Central memory CD4-positive, alpha-beta T cell (primary cell): ENCODE results near the gene TMEM190.
A peak's percentile ranks its signal among the peaks of the same experiment; 100 is the strongest.
"Not testable (repeated sequence)": the region's sequence is repeated elsewhere in the genome, so short reads cannot be mapped to it uniquely, and the experiment has no call there.

Experiments used
- DNase-seq: peaks from one replicate; pipeline ENCODE4 v3.0.0; 2022
- total RNA-seq, 3 experiments: gene quantifications; one replicate each; lab custom pipeline; 2026; lab: John Stamatoyannopoulos, UW

The TMEM190 gene
- 0 reads per million in 3 experiments for total RNA-seq

DNA sequence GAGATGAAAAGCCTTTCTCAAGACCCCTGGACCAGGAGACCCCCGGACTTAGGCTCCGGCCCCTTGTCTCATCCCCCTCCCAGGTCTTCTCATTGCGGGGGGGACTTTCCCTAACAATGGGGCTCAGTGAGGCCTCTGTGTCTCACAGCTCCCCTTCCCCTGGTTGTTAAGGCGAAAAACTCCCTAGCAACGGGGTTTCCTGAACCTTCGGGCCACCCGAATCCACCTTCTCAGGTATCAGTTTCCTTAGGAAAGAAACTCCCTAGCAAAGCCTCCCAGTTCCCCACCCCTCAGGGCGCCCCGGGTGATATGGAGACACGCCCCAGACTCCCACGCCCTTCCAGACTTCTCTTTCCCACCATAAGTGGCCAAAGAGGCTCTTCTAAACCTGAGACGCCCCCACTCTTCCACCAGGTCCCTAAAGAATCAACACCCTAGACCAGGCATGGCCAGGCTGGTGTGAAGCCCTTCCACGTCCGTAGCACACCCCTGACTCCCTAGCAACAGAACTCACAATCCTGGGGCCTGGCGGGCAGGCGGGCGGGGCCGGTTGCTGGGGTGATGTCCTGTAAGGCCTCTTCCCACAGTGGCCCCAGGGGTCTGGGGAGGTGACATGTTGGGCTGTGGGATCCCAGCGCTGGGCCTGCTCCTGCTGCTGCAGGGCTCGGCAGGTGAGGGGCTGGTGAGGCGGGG lies at the start of gene TMEM190:
TSS of gene TMEM190 (plus strand) at position 586 of the 693 bp plus-strand sequence. CDS start at position 614, 28 bp downstream.
- no peak for DNase-seq

DNA sequence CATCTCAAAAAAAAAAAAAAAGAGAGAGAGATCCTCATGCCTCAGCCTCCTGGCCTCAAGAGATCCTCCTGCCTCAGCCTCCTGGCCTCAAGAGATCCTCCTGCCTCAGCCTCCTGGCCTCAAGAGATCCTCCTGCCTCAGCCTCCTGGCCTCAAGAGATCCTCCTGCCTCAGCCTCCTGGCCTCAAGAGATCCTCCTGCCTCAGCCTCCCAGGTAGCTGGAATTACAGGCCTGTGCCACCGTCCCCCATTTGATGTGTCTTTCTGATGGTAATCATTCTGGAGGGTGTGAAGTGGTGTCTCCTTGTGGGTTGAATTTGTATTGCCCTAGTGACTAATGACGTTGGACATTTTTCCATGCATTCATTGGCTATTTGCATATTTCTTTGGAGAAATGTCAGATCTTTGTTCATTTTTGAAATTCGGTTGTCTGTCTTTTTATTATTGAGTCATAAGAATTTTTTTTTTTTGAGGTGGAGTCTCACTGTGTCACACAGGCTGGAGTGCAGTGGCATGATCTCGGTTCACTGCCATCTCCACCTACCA lies 47.8 kb upstream of the TMEM190 start:
- not testable (repeated sequence) for DNase-seq

DNA sequence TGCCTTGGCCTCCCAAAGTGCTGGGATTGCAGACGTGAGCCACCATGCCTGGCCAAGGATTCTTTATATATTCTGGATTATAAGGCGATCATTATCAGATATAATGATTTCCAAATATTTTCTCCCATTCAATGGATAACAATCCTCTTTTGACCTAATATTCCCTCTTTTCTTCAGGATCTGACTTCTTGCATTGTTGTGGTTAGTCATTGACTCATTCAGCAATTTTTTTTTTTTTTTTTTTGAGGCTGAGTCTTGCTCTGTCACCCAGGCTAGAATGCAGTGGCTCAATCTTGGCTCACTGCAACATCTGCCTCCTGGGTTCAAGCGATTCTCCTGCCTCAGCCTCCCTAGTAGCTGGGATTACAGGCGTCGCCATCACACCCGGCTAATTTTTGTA lies 46.8 kb upstream of the TMEM190 start:
- not testable (repeated sequence) for DNase-seq

DNA sequence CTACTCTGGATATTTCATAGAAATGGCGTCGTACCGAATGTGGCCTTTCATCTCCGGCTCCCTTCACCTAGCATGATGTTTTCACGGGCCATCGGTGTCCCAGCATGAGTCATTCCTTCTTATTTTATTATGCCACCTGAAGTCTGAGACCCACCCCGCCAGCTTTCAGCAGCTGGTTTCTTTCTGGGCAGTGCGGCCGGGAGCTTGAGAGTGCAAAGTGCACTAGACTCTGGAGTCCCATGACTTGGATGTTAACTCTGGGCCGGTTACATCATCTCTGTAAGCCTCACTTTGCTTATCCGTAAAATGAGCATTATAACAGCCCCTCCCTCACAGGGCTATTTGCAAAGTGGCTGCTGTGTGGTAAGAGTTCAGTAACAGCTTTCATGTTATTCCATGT lies 42.8 kb upstream of the TMEM190 start:
- DNase-seq, result no peak

DNA sequence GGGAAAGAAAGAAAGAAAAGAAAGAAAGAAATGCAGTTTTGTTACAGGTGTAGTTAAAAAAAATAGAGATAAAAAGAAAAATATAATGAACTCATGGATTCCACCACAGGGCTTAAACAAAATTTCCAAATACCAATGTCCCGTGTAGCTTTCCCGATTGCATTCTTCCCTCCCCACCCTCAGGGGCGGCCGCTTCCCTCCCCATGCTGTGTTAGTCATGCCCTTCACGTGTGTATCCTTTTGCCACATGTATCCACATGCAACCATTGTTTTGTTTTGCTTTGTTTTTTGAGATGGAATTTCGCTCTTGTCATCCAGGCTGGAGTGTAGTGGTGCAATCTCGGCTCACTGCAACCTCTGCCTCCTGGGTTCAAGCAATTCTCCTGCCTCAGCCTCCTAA lies 40.5 kb upstream of the TMEM190 start:
- no peak for DNase-seq

DNA sequence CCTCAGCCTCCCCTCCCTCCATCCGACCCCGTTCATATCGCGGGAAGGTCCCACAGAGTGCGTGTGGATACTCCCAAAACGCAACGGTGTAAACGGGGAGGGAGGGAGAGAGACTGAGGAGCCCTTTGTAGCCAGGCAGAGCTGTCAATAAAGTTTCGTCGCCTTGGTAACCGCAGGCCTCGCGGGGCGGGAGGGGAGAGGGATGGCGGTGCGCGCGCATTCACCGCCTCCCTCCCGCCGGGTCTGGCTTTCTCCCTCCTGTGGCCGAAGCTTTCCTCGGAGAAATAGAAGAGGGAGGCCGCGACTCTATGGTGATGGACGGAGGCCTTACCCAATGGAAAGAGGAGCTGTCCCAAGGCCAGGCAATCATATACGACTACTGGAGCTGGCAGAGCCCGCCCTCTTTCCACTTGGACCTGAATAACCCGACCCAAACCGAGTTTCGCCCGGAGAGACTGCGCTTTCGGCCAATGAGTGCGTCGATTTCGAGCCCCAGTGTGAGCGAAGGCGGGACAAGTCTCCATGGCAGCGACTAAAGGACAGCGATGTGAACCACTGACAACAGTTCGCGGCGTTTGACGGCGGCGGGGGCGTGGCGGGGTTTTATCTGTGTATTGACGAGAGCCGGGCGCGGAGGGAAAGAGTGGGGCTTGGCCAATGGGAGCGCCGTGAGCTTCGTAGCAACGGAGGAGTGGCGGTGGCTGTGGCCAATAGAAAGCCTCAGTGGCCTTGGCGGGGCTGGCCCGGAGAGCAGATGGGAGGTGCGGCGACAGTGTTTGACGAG lies 37.3 kb upstream of the TMEM190 start, which contains the start of gene KMT5C:
TSS of gene KMT5C (plus strand) at position 772 of the 784 bp plus-strand sequence. CDS start 2,061 bp downstream, outside the sequence.
- peak; percentile 100 for DNase-seq

DNA sequence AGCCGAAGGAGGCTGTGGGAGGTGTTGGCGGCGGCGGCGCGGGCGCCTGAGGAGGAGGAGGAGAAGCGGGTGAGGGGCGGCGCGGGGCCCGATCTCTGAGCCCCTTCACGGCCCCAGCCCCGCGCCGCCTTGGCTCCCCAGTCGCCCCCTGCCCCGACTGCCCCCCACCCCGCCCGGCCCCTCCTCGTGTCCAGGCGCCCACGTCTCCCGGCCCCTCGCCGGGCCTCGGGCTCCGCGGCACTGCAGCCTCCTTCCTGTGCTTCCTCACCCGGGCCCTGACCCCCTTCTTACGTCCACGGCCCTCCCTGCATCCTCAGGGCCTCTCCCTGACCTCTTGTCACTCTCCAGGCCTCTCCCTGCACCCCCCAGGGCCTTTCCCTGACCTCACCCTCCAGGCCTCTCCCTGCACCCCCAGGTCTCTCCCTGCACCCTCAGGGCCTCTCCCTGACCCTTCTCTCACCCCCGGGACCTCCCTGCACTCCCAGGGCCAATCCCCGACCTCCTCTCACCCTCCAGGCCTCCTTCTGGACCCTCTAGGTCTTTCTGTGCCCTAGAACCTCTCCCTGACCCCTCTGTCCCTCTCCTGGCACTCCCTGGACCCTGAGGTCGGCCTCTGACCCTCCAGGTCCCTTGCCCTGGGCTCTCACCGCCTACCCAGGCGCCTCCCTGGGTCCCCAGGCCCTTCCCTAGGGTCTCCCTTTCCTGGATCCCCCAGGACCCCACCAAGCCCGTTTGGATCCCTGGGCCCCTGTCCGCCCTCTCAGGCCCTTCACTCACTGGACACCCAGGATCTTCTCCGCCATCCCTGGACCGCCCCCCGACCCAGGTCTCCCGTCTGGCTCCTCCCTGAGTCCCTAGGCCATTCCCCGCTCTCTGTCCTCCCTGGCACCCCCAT lies 36.5 kb upstream of the TMEM190 start:
- no peak for DNase-seq

DNA sequence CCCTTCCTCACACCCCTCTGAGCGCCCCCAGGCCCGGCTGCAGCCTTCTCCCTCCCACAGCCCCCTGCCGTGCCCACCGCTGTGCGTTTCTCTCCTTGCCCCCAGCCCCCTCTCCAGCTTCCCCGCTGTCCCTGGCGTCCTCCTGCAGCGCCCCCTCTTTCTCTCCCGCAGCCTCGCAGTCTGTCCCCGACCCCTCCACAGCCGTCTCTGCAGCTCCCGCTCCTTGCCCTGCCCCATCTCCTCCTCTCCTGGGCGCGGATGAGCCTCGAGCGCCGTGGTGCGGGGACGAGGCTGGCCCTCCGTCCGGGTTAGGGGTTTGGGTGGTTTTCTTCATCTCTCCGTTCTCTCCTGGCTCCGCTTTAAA lies 35.9 kb upstream of the TMEM190 start:
- DNase-seq, result no peak

DNA sequence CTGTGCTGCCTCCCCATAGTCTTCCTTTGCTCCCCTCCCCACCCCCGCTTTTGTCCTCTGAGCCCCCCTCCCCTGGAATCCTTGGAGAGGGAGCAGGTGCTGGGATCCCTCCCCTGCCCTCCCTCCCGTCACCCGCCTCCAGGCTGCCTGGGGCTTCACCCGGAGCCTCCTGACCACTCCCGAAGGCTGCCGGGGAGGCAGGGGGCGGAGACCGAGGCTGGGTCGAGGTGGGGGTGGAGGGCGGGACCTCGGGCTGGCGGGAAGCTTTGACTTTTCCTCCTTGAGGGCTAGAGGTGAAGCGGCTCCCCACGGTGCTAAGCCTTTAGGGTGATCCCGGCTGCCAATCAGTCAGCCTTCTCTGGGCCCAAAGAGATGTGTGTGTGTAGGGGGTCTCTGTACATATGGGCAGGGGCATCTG lies 35.4 kb upstream of the TMEM190 start:
- no peak for DNase-seq

DNA sequence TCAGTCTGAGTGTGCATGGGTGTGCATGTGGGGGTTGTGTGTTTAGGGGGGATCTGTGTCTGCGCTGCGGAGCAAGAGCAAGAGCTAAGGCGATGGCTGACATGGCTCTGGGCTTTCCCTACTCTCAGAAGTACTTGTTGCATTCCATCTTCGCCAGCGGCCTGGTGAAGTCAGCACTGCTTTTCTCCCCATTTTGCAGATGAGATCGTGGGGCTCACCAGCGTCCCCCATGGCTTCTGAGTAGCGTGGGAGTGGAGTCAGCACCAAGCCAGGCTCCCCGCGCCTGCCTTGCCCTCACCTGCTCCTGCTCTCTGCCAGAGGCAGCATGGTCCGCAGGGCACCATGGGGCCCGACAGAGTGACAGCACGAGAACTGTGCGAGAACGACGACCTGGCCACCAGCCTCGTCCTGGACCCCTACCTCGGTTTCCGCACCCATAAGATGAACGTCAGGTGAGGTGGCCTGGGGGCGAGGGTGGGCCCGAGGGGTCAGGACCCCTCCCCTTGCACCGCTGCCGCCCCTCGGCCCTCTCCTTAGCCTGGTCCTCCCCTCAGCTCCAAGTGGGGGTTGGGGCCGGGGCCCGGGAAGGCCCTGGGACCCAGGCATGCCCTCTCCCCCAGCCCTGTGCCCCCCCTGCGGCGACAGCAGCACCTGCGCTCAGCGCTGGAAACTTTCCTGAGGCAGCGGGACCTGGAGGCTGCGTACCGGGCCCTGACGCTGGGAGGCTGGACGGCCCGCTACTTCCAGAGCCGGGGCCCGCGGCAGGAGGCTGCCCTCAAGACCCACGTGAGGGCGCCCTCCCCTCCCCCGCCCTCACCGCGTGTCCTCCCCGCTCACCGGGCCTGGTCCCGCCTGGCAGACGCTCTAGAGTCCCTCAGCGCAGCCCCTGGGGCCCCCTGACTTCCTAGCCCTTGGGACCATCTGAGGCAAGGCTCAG lies 34.8 kb upstream of the TMEM190 start:
- no peak for DNase-seq

DNA sequence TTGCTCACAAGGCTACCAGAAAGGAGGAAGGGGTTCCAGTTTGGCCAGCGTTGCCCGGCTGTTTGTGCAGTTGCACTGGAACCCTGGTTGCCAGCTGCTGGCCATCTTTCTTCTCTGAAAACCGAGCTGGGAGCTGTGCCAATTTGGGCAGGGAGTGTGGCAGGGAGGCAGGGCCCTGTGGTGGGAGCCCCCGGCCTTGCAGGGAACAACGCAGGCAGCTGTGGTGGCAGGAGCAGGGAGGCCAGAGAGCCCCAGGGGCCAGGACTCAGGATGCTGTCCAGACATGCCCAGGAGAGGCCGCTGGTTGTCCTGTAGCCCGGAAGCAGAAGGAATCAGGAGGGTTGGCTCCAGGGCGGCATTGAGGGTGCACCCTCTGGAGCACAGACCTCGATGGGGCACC lies 32.2 kb upstream of the TMEM190 start:
- DNase-seq, result no peak

DNA sequence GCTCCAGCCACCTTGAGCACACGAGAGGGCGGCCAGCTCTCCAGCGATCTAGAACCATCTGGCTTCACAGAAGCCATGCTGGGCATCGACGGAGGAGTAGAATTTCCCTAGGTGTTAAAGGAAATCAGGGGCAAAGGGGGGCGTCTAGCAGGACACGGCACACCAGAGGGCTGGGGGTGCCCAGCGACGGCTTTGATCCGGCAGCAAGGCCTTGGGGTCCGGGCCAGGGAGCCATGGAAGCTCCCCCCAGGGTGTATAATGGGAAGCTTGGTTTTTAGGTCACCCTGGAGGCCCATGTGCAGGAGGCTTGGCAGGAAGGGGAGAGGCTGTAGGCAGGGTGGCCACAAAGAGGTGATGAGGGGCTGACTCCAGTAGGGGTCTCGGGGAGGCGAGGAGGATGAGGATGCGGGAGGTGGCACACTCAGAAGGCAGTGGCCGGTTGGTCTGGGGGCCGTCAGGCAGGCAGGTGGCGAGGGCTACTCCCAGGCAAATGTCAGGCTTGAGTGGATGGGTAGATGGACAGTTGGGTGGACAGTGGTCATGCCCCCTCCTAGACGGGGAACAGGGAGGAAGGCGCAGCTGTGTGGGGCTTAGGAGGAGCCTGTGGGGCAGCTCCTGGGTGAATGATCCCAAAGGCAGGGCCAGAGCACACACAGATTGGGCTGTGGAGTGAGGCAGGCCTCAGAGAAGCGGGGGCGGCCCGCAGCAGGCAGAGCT lies 31.4 kb upstream of the TMEM190 start:
- no peak for DNase-seq

DNA sequence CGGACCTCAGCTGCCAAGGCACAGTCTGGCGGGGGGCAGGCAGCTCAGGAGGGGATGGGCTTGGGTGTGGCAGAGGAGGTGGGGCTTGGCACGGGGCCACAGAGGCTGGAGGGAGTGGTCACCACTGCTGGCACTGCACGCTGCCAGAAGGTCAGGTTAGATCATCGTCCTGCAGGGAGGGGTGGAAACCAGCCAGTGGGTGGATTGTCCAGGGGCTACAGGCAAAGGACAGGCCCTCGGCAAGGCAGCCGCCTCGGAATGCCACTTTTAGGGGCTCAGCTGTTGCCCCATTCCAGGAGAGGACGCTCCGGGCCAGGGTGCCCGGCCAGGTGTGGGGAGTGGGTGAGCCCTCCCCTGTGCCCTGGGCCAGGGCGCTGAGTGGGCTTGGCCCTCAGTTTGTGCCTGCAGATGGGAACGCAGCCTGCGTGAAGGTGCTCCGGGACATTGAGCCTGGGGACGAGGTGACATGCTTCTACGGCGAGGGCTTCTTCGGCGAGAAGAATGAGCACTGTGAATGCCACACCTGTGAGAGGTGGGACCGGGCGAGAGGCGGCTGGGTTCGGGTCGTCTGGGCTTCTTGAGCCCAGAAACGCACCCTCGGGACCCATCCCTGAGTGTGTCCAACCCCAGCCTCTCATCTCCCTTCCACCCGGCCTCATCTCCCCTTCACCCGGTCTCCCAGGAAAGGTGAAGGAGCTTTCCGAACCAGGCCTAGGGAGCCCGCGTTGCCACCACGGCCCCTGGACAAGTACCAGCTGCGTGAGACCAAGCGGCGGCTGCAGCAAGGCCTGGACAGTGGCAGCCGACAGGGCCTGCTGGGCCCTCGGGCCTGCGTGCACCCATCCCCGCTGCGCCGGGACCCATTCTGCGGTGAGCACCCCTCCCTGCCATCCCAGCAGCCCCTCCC lies 30.6 kb upstream of the TMEM190 start:
- no peak for DNase-seq

DNA sequence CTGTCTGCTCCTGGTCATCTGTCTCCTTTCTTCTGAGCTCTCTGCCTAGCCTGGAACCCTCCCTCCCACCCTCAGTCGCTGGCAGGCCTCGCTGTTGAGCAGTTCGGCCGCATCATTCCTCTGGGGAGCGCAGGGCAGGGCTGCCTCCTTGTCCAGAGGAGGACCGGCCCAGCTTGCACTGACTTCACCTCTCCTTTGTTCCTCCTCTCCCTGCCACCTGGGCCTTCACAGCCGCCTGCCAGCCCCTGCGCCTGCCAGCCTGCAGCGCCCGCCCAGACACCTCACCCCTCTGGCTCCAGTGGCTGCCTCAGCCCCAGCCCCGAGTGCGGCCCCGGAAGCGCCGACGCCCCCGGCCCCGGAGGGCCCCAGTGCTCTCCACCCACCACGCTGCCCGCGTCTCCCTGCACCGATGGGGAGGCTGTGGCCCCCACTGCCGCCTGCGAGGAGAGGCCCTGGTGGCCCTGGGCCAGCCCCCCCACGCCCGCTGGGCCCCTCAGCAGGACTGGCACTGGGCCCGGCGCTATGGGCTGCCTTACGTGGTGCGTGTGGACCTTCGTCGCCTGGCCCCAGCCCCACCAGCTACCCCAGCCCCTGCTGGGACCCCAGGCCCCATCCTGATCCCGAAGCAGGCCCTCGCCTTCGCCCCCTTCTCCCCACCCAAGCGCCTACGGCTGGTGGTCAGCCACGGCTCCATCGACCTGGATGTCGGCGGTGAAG lies 29.7 kb upstream of the TMEM190 start:
- DNase-seq, result no peak

DNA sequence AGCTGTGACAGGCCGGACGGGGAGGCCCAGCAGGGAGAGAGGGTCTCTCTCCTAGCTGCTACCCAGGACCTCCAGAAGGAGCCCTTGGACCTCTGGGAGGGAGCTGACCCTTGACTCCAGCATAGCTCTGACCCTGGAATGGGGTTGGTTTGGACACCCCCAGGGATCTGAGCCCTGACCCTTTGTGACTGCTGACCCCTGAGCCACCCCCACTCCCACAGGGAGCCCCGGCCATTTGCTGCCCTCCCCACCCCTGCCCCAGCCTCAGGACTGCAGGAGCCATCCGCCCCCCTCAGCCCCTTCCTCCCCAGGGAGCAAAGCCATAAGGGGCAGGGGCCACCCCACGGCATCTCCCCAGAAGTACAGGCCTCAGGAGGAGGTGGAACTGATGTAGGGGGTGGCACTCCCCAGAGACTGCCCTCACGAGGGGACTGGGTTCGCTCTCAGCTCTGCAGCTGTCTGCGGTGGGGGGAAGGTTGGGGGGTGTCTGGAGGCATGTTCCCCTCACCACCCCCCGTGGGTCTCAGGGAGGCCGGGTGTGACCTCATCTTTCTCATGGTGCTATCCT lies 29.1 kb upstream of the TMEM190 start:
- no peak for DNase-seq

DNA sequence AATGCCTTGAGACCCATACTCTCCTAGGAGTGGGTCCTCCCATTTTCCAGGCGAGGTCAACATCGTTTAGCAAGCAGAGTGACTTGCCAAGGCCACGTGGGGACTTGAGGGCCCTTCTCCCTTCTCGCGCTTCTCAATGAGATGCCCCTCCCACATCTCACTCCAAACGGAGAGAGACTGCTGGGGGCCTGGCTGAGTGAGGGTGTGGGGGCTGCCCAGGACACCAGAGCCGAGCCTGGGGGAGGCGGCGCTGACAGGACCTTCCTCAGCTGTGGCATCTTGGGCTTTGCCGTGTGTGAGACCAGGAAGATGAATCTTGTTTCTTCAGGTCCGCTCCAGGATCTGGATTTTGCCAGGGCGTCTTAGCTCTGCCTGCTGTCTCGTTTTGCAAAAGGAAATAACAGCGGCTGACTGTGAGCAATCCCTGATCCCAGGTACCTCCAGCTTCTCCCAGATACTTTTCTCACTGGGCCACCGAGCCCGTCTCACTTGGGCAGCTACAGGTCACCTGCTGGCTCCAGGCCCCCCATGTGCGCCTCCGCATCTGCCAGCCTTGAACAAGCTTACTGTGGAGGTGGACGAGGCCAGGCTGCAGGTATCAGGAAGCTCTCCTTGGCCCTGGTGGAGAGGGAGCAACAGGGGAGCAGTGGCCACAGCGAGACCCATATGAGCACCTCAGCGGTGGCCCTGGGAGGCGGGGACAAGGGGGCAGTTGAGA lies 28.1 kb upstream of the TMEM190 start:
- DNase-seq, result no peak

DNA sequence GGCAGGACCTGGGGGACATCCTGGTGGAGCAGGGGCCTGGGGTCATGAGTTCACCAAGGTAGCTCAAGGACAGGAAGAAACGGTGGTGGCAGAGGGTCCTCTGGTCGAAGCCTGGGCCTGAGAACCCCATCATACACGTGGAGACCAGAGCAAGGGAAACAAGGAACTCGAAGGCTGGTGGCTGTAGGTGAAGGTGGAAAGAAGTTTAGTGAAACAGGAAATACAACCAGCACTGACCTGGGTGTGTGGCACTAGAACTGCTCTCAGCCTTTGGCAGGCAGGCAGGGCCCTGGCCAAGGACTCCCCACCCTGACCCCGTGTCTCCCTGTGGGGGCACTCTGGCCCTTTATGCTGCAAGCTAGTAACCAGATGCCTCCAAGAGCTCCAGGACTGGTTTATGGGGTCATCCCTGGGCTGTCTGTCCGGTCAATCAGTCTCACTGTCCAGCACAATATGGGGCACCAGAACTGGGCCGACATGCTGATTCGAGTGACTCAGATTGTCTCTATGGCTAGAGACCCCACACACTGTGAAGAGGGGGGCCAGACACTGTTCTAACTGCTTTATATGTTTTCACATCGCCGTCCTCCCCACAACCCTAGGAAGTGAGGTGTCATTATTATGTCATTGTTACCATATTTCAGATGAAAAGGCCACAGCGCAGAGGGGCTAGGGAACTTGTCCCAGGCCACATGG lies 25.9 kb upstream of the TMEM190 start:
- DNase-seq, result no peak
